ENCODE data around the gene SCRN1. TPM values are rescaled to one million over a fixed set of nuclear protein-coding genes. Genes with fewer than 3 reads are reported as not detected.
A peak's percentile ranks its signal among the peaks of the same experiment; 100 is the strongest.

SCRN1 gene
- total and polyA plus RNA-seq, 2 of the 13 experiments (the other 11 are each of a cell fraction or from before 2014, with no cell fraction given), result 43.2 to 49.8 TPM

DNA sequence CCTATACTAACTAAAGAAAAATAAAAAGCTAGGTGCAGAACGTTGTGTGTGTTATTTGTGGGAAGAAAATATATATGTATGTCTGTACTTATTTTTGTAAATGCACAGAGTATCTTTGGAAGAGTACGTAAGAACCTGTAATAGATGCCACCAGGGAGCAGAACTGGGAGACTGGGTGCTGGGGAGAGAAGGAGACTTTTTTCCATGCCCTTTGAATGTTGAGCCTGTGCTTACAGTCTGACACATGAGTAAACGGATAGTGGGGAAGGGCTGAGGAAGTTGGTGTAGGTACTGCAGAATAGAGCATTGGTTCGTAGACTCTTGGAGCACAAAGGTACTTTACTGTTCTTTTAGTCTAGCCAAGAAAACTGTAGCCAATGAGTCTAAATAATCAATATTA is 1.3 kb upstream of the SCRN1 start:
- no TSS peak for BruUV-seq (replicated peaks)
- ChIA-PET POLR2A (no interaction called here), CTCF (ENCODE audit: low intra/inter-chr PET ratio, low total read pairs) (no interaction called here)
- H3K4me1 ChIP-seq (ENCODE audit: insufficient read depth, low read length), result peaks cover 32% of the 10 kb centered on the region
- TF ChIP-seq, protein P1, sequence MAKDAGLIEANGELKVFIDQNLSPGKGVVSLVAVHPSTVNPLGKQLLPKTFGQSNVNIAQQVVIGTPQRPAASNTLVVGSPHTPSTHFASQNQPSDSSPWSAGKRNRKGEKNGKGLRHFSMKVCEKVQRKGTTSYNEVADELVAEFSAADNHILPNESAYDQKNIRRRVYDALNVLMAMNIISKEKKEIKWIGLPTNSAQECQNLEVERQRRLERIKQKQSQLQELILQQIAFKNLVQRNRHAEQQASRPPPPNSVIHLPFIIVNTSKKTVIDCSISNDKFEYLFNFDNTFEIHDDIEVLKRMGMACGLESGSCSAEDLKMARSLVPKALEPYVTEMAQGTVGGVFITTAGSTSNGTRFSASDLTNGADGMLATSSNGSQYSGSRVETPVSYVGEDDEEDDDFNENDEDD (CRISPR knock-in tag; IDR thresholded peaks at IDR 0.05; ENCODE audit: borderline replicate concordance), result no peak
- TF ChIP-seq SAP130 (CRISPR knock-in tag; IDR thresholded peaks at IDR 0.05; ENCODE audit: low read depth), result 0 out of 2 replicates have a peak, but pooled peaks have one; percentile 10
- TF ChIP-seq, protein P2, sequence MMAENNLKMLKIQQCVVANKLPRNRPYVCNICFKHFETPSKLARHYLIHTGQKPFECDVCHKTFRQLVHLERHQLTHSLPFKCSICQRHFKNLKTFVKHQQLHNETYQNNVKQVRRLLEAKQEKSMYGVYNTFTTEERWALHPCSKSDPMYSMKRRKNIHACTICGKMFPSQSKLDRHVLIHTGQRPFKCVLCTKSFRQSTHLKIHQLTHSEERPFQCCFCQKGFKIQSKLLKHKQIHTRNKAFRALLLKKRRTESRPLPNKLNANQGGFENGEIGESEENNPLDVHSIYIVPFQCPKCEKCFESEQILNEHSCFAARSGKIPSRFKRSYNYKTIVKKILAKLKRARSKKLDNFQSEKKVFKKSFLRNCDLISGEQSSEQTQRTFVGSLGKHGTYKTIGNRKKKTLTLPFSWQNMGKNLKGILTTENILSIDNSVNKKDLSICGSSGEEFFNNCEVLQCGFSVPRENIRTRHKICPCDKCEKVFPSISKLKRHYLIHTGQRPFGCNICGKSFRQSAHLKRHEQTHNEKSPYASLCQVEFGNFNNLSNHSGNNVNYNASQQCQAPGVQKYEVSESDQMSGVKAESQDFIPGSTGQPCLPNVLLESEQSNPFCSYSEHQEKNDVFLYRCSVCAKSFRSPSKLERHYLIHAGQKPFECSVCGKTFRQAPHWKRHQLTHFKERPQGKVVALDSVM (CRISPR knock-in tag; IDR thresholded peaks at IDR 0.05), result 0 out of 2 replicates have a peak, but pooled peaks have one; percentile 6
- no peak for TF ChIP-seq MTF2 (CRISPR knock-in tag; IDR thresholded peaks at IDR 0.05; ENCODE audit: borderline replicate concordance)
- in situ Hi-C loops (cut with HindIII; ENCODE audit: extremely low pct_ligation_motif_present, low pct_unique_long_range_greater_than_20kb), result no loop called here
- 9% methylated on average over 4 of the region's 4 CpGs for WGBS (ENCODE audit: low lambda C conversion rate)
- peak; percentile 31 for DNase-seq (ENCODE audit: low spot score)
- no peak overlapping the region for H2AFZ ChIP-seq (ENCODE audit: low read length)
- H3K4me2 ChIP-seq (ENCODE audit: low read depth, low read length), result peak overlapping the region; percentile 73
- peak; percentile 20 for ATAC-seq
- FAIRE-seq, result no peak
- no peak overlapping the region for H3K27ac ChIP-seq (ENCODE audit: extremely low read length, insufficient read depth, low read length)
- no peaks in the 10 kb centered on the region for H3K9me3 ChIP-seq (ENCODE audit: low read length)
- intact Hi-C loops (cut with micrococcal nuclease; ENCODE audit: unreplicated experiment), result no loop called here
- no peak overlapping the region for H3K9ac ChIP-seq (ENCODE audit: insufficient read depth, low read depth, low read length)
- no peaks in the 10 kb centered on the region for H3K36me3 ChIP-seq (replicated peaks in 1 of 2; ENCODE audit: control insufficient read depth in 1 of 2, insufficient read depth in 2 of 2, low read length in 2 of 2)
- peak overlapping the region in 2 of 3 experiments; percentile 96 to 99; a peak in 4 of 6 replicates for H3K4me3 ChIP-seq (replicated peaks in 1 of 3; ENCODE audit: insufficient read depth in 1 of 3, low read depth in 2 of 3, low read length in 3 of 3)
- peaks cover 34% of the 10 kb centered on the region for H3K79me2 ChIP-seq (ENCODE audit: insufficient read depth, low read length)
- H4K20me1 ChIP-seq (ENCODE audit: insufficient read depth, low read length), result no peaks in the 10 kb centered on the region
- no peaks in the 10 kb centered on the region for H3K27me3 ChIP-seq (ENCODE audit: control insufficient read depth in 1 of 2, insufficient read depth in 2 of 2, low read length in 2 of 2)

Data from HepG2 (cell line).